Activated T-cell treated with anti-CD3 and anti-CD28 coated beads, Interleukin-2, amount 50 U/mL, for 1 hour (primary cell): ENCODE measurements around the gene HADHA.

Experiments used
- DNase-seq: peaks from one replicate; pipeline ENCODE4 v3.0.0-alpha.2; 2020

HADHA gene

GRCh38 chr2:26243470-26244308, 743 bp downstream of the HADHA start:
- DNase-seq, result no peak

- DNase-seq, result no peak
These were observed 2.5 kb downstream of the HADHA start for GRCh38 chr2:26241928-26242436.

GRCh38 chr2:26238311-26238958, 6.0 kb downstream of the HADHA start:
- no peak for DNase-seq

GRCh38 chr2:26237868-26238267, 6.6 kb downstream of the HADHA start:
- no peak for DNase-seq

- no peak for DNase-seq
These were observed 9.3 kb downstream of the HADHA start for GRCh38 chr2:26235089-26235488.

GRCh38 chr2:26230806-26231205, 13.6 kb downstream of the HADHA start:
- DNase-seq, result no peak

- DNase-seq, result no peak
These were observed 14.8 kb downstream of the HADHA start for GRCh38 chr2:26229595-26229994.

- DNase-seq, result no peak
These were observed 20.3 kb downstream of the HADHA start for GRCh38 chr2:26224095-26224494.

- DNase-seq, result no peak
These were observed 21.4 kb downstream of the HADHA start for GRCh38 chr2:26223018-26223417.

- DNase-seq, result no peak
These were observed 26.7 kb downstream of the HADHA start for GRCh38 chr2:26217720-26218119.

- no peak for DNase-seq
These were observed 27.8 kb downstream of the HADHA start for GRCh38 chr2:26216587-26216986.

GRCh38 chr2:26215833-26216232, 28.6 kb downstream of the HADHA start:
- no peak for DNase-seq

- no peak for DNase-seq
These were observed 29.7 kb downstream of the HADHA start for GRCh38 chr2:26214759-26215158.

- DNase-seq, result no peak
These were observed 32.4 kb downstream of the HADHA start for GRCh38 chr2:26212011-26212410.

GRCh38 chr2:26203906-26204305, 40.5 kb downstream of the HADHA start:
- DNase-seq, result no peak

- DNase-seq, result no peak
These were observed 41.4 kb downstream of the HADHA start for GRCh38 chr2:26202981-26203490.

GRCh38 chr2:26197516-26197915, 46.9 kb downstream of the HADHA start:
- no peak for DNase-seq

- DNase-seq, result no peak
These were observed 47.6 kb downstream of the HADHA start for GRCh38 chr2:26196683-26197418.

GRCh38 chr2:26195040-26195984, 49.1 kb downstream of the HADHA start:
- DNase-seq, result no peak

GRCh38 chr2:26193578-26194231, 50.7 kb downstream of the HADHA start:
- DNase-seq, result no peak

- DNase-seq, result no peak
These were observed 52.9 kb downstream of the HADHA start for GRCh38 chr2:26191316-26192159.
